Measurements from ENCODE around the gene AIP. TPM values are rescaled to one million over a fixed set of nuclear protein-coding genes. Genes with fewer than 3 reads are reported as not detected.
A peak's percentile ranks its signal among the peaks of the same experiment; 100 is the strongest.

AIP gene
- total RNA-seq, 1 experiment from 2014 or later: 35.6 TPM

GRCh38 chr11:67495234-67496005, 12.6 kb downstream of the AIP start:
- no peaks in the 10 kb centered on the region for H3K9me3 ChIP-seq (ENCODE audit: control insufficient read depth, low read depth, low read length)
- no peak overlapping the region for H3K18ac ChIP-seq (ENCODE audit: insufficient read length, low read depth, low read length)
- H3K56ac ChIP-seq (ENCODE audit: insufficient read length, low read depth, low read length): no peak overlapping the region
- no peaks in the 10 kb centered on the region for H3K23me2 ChIP-seq (ENCODE audit: insufficient read length, low read depth, low read length, poor library complexity, severe bottlenecking)
- H2BK5ac ChIP-seq (ENCODE audit: insufficient read length, low read length): no peak overlapping the region
- no peak for TF ChIP-seq CTCF (conservative IDR thresholded peaks at IDR 0.05)
- no peaks in the 10 kb centered on the region for H3K27me3 ChIP-seq (ENCODE audit: insufficient read depth, low read length)
- H3K79me1 ChIP-seq (ENCODE audit: insufficient read depth, low read depth, low read length, poor library complexity, severe bottlenecking): no peaks in the 10 kb centered on the region
- H3K9me3 Mint-ChIP-seq: no peaks in the 10 kb centered on the region
- no peak overlapping the region for H3K4ac ChIP-seq (ENCODE audit: low read depth, low read length)
- H3K36me3 Mint-ChIP-seq (ENCODE audit: insufficient read depth in 1 of 3, low read depth in 3 of 3): peaks cover under 1 to 26% (median 6%) of the 10 kb centered on the region in 3 experiments; a peak in 6 of 7 replicates
- no peak overlapping the region for H2BK15ac ChIP-seq (ENCODE audit: low read depth, low read length)
- no peak overlapping the region for H3K27ac ChIP-seq (ENCODE audit: insufficient read length, low read depth, low read length)
- no peak overlapping the region for H2AFZ ChIP-seq (ENCODE audit: low read length)
- H3K27ac Mint-ChIP-seq: 0 out of 7 replicates have a peak overlapping the region, but pooled peaks of 1 of the 3 experiments have one; percentile 32
- no peaks in the 10 kb centered on the region for H3K79me2 ChIP-seq (ENCODE audit: insufficient read depth, low read length)
- no peak for DNase-seq
- H2BK20ac ChIP-seq (ENCODE audit: low read depth, low read length, poor library complexity, severe bottlenecking): no peak overlapping the region
- H4K20me1 ChIP-seq (ENCODE audit: control insufficient read depth, insufficient read depth, insufficient read length): no peaks in the 10 kb centered on the region
- no peak overlapping the region for H4K91ac ChIP-seq (ENCODE audit: insufficient read length, low read depth, low read length)
- no peak overlapping the region for H2BK120ac ChIP-seq (ENCODE audit: low read depth, low read length, poor library complexity, severe bottlenecking)
- H2AK5ac ChIP-seq (ENCODE audit: insufficient read length, low read length): no peak overlapping the region
- WGBS (ENCODE audit: extremely low coverage, insufficient read length, low lambda C conversion rate): no CpG with 5 or more reads among the region's 16 CpGs
- H3T11ph ChIP-seq (ENCODE audit: low read length): no peak overlapping the region
- H3K4me1 Mint-ChIP-seq: no peaks in the 10 kb centered on the region
- no peak overlapping the region for H4K8ac ChIP-seq (replicated peaks; ENCODE audit: insufficient read length, low read depth, low read length)
- no peaks in the 10 kb centered on the region for H3K27me3 Mint-ChIP-seq (ENCODE audit: low read depth)
- H4K5ac ChIP-seq (ENCODE audit: insufficient read length, low read depth, low read length): no peak overlapping the region
- no peak overlapping the region for H3K14ac ChIP-seq (ENCODE audit: insufficient read depth, low read length)
- no peak overlapping the region for H2BK12ac ChIP-seq (ENCODE audit: insufficient read length, low read depth, low read length)
- H3K23ac ChIP-seq (ENCODE audit: insufficient read length, low read depth, low read length): no peak overlapping the region
- H3K4me3 Mint-ChIP-seq: no peak overlapping the region
- no peaks in the 10 kb centered on the region for H3K4me1 ChIP-seq (ENCODE audit: insufficient read depth, low read length)
- H3K9ac ChIP-seq (ENCODE audit: extremely low read depth, insufficient read length, low read length): no peak overlapping the region
- H3K4me2 ChIP-seq (ENCODE audit: insufficient read depth, insufficient read length, low read length): no peak overlapping the region

Measured in H9 (cell line).